PC-3 (cell line): ENCODE results near the gene ZNF14.

Experiments
- CTCF ChIP-seq: fragments of 300-600 bp; sonication (generic); conservative IDR thresholded peaks from 2 replicates; pipeline ENCODE4 v1.5.1; 2017; ENCODE audit warnings: antibody characterized with exemption, low read depth, mild to moderate bottlenecking, low read length
- EZH2 ChIP-seq: fragments of 300-600 bp; sonication (generic); IDR thresholded peaks from one replicate; pipeline ENCODE4 v1.6.1; 2017; ENCODE audit warnings: antibody characterized with exemption, mild to moderate bottlenecking, low read length; ENCODE audit not compliant: unreplicated experiment

- TF ChIP-seq EZH2 (no peak), CTCF (no peak)
Observed at GRCh38 chr19:19691683-19692082, 41.2 kb downstream of the ZNF14 start.
